Left renal pelvis (tissue), 4 donors: ENCODE results near the gene MAGI1. TPM values are rescaled to one million over a fixed set of nuclear protein-coding genes. Genes with fewer than 3 reads are reported as not detected.

Experiments
- DNase-seq, 4 donors: peaks; one replicate each; pipeline ENCODE4 v3.0.0-alpha.2; 2013; ENCODE audit warnings: low read depth in 4 of 4, low spot score in 3 of 4
- polyA plus RNA-seq, 4 donors: library from polyadenylated mRNA; unstranded; fragments of 120-200 nt; gene quantifications; one replicate each; pipeline ENCODE4 v1.2.1, GENCODE V29; 2013; ENCODE audit not compliant: insufficient read length in 4 of 4

Gene MAGI1
- polyA plus RNA-seq, 4 donors: 9.3 to 33.8 (median 26.9) TPM

DNA sequence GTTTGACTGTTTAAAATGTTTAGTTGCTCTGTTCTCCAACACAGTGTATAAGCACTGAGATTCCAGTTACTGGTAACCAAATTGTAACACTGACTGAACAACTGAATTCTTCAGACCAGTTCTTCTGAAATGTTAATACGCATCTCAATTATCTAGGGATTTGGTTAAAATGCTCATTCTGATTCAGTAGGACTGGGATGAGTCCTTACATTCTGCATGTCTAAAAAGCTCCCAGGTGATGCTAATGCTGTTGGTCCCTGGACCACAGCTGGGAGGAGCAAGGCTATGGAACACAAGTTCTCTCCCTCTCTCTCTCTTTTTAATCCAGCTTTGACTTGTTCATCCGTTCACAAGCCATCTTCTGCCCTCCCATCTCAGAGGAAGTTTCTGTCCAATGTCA is 380.3 kb downstream of the MAGI1 start:
- DNase-seq: no peak

DNA sequence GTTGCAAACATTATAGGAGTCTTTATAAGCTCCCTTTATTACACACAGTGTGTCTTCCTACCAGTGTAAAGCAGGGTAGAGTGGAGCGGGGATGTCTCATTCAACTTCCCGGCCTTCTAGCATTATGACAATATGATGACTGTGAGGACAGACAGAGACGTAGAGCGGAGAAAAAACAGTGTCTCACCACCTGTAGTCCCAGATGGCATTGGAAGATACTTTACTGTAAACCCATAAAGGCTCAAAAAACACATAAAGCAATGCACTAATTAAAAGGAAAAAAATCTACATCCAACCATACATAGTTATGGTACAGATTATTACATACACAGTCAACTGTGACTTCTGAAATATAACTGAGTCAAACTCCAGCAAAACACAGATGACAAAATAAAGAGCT is 383.7 kb downstream of the MAGI1 start:
- no peak for DNase-seq

DNA sequence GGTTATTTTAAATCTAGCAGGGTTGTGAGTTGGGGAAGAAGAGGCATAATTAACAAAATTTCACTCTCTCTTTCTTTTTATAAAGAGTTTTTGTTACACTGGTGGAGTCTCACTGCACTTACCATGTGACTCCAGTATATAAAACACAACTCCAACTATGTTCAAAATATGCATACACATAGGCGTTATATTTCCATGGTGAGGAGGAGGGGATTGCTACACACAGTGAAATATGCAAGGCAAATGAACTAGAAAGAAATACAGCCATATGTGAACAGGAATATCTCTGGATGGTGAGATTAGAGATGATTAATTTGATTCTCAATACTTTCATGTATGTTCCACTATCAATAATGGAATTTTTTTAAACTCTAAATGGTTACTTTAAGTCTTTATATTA is 385.0 kb downstream of the MAGI1 start:
- no peak for DNase-seq

- DNase-seq: no peak
Observed at GRCh38 chr3:65650247-65650646, 388.5 kb downstream of the MAGI1 start.

DNA sequence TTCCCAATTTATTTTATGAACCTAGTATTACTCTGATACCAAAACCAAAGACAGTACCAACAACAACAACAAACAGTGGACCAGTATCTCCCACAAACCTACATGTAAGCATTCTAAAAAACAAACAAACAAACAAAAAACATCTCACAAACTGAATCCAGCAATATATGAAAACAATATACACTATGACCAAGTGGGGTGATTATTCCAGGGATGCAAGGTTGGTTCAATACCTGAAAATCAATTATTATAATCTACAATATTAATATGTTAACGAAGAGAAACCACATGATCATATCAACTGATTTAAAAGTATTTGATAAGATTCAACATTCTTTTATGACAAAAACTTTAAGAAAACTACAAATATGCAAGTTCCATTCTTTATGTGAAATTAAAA is 391.3 kb downstream of the MAGI1 start:
- no peak for DNase-seq

GRCh38 chr3:65642883-65643282 is 395.8 kb downstream of the MAGI1 start:
- DNase-seq: no peak

- DNase-seq: no peak
Observed at GRCh38 chr3:65641777-65642176, 396.9 kb downstream of the MAGI1 start.

DNA sequence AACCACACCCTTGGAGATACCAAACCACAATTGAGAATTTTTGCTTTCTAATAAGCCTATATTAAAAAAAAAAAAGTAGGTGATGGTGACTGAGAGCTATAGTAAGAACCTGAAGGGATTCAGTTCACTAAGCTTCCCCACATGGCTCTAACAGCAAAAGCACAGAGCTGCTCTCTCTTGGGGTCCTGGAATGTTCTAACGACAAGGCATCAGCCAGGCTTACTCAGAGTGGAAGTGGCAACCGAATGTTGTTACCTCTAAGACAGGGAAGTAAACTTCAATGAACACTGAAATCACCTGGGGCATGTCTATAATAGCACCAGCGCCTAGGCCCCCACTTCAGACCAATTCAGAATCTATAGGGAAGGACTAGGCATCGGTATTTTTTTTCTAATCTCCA is 397.7 kb downstream of the MAGI1 start:
- no peak for DNase-seq

GRCh38 chr3:65639444-65639843 is 399.3 kb downstream of the MAGI1 start:
- DNase-seq: no peak

- no peak for DNase-seq
Observed at GRCh38 chr3:65638301-65638700, 400.4 kb downstream of the MAGI1 start.

GRCh38 chr3:65636326-65636725 is 402.4 kb downstream of the MAGI1 start:
- no peak for DNase-seq

DNA sequence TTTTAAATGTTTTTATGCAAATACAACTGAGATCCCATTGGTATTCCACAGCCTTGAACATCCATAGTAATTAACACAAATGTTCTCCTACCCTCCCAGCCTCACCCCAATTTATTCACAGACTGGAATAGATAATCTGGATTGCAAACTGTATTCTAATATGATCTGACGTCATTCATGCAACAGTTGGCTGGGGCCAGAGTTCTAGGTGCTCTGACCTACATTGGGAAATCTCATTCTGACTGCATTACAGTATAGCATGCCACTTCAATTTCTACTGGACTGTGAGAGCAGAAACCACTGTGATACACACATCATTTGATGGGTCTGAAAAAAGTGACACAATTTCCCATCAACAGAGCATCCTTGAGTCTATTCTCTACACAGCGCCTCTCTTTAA is 403.1 kb downstream of the MAGI1 start:
- no peak for DNase-seq

DNA sequence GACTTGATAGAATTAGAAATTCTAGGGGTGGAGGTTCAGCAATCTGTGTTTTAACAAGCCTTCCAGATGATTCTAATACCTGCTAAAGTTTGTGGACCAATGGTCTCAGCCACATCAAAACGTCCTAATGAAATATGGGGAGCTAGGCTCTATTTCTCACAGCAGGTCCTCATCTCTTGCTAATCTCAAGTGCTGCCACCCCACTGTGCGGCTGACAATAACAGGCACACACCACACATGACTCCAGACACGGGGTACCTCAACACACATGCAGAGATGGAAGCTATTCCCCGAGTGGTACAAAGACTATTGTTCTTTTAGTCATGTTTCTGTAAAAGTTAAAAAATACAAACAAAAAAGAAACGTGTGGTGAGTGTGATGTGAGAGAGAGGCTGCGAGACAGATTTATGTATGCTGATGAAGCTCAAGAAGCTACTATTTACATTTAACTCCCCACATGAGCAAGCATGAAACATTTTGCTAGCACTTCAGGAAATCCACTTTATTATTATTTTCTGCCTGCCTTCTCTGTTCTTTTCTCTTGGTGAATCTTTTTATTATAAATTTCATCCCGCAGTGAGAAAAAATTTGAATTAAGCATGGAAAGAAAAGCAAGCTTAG is 405.6 kb downstream of the MAGI1 start:
- DNase-seq: no peak

DNA sequence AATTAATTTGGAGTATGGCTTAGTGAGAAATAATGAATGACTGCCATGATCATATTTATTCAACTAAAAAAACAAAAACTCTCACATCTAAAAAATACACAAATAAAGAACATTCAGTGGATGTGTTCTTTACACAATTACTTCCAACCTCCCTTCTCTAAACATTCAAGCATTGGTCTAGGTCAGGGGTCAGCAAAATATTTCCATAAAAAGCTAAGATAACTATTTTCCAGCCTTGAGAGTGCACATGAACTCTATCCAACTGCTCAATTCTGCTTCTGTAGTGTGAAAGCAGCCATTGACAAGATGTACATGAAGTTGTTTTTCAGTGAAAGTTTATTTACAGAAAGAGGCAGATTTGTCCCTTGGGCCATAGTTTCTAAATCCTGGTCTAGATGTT is 406.3 kb downstream of the MAGI1 start:
- DNase-seq: no peak

- DNase-seq: no peak
Observed at GRCh38 chr3:65628978-65629377, 409.7 kb downstream of the MAGI1 start.

DNA sequence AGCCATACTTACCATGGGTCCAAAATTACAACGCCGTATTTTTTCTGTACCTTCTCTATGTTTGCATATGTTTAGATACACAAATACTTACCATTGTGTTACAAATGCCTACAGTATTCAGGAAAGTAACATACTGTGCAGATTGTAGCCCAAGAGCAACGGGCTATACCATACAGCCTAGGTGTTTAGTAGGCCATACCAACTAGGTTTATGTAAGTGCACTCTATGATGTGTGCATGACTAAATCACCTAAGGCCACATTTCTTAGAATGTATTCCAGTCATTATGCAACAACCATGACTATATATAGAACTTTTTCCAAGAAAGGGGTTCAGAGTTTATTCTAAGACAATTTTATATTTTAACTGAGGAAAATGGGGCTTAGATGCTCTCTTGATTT is 411.7 kb downstream of the MAGI1 start:
- DNase-seq: no peak

- DNase-seq: no peak
Observed at GRCh38 chr3:65625305-65625704, 413.4 kb downstream of the MAGI1 start.

GRCh38 chr3:65623362-65623761 is 415.4 kb downstream of the MAGI1 start:
- no peak for DNase-seq

- DNase-seq: no peak
Observed at GRCh38 chr3:65619888-65620287, 418.8 kb downstream of the MAGI1 start.

GRCh38 chr3:65619451-65619881 is 419.3 kb downstream of the MAGI1 start:
- no peak for DNase-seq

DNA sequence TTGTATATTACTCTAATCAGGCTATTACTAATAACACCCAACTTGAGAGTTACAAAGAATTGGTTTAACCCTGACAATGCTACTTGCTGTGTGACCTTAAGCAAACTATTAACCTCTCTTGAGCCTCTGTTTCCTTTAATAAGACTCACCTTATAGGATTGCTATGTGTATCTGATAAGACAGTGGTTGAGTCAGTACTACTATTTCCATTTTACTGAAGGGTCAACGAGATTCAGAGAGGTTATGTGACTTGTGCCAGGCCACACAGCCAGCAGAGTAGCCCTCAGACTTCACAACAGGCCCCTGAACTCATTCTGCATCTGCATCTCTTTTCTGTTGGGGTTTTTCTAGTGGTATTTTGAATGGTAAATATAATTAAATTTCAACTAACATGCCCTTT is 420.1 kb downstream of the MAGI1 start:
- no peak for DNase-seq

- DNase-seq: no peak
Observed at GRCh38 chr3:65617787-65618186, 420.9 kb downstream of the MAGI1 start.

- no peak for DNase-seq
Observed at GRCh38 chr3:65617209-65617608, 421.5 kb downstream of the MAGI1 start.
